Activated T-cell treated with anti-CD3 and anti-CD28 coated beads, Interleukin-2, amount 50 U/mL, for 72 hours (primary cell): ENCODE results near the gene GP9. TPM values are rescaled to one million over a fixed set of nuclear protein-coding genes. Genes with fewer than 3 reads are reported as not detected.

Source experiments
- ATAC-seq, 2 donors: fragments of 150-1000 bp; cut with Tn5 transposase; replicated peaks in 1 of 2; 2 replicates each; pipeline ENCODE4 v1.10.0; 2021; ENCODE audit warnings: moderate library complexity in 2 of 2, mild to moderate bottlenecking in 1 of 2
- DNase-seq, 2 donors: peaks; one replicate each; pipeline ENCODE4 v3.0.0; 2021 to 2022; ENCODE audit warnings: mixed read lengths in 1 of 2
- H3K27ac Mint-ChIP-seq: one replicate; pipeline ENCODE4 v1.8.0; 2022; ENCODE audit warnings: mild to moderate bottlenecking, moderate library complexity, mixed read lengths
- H3K27me3 Mint-ChIP-seq: one replicate; pipeline ENCODE4 v1.8.0; 2022; ENCODE audit warnings: low read depth, mixed read lengths
- H3K36me3 Mint-ChIP-seq, 2 donors: one replicate each; pipeline ENCODE4 v1.8.0; 2022; ENCODE audit warnings: mixed read lengths in 2 of 2, mild to moderate bottlenecking in 1 of 2; ENCODE audit not compliant: insufficient read depth in 2 of 2
- H3K4me1 Mint-ChIP-seq: one replicate; pipeline ENCODE4 v1.8.0; 2022; ENCODE audit warnings: low read depth, mixed read lengths
- H3K4me3 Mint-ChIP-seq, 2 donors: one replicate each; pipeline ENCODE4 v1.8.0; 2022; ENCODE audit warnings: mild to moderate bottlenecking in 2 of 2, mixed read lengths in 2 of 2, moderate library complexity in 2 of 2
- H3K9me3 Mint-ChIP-seq, 2 donors: one replicate each; pipeline ENCODE4 v1.8.0; 2022; ENCODE audit warnings: mixed read lengths in 2 of 2
- total RNA-seq, 2 donors: library from RNA; stranded (reverse); gene quantifications; one replicate each; pipeline ENCODE4 v1.2.3, GENCODE V29; 2022

The GP9 gene
- total RNA-seq, 2 donors from 2014 or later, result not detected

- ATAC-seq (no peak), DNase-seq (no peak)
- H3K4me3 Mint-ChIP-seq, result no peak overlapping the region
- H3K4me1 Mint-ChIP-seq, result peaks cover 15% of the 10 kb centered on the region
- no peaks in the 10 kb centered on the region for H3K27me3 Mint-ChIP-seq
- no peaks in the 10 kb centered on the region for H3K9me3 Mint-ChIP-seq
- H3K27ac Mint-ChIP-seq, result no peak overlapping the region
- no peaks in the 10 kb centered on the region for H3K36me3 Mint-ChIP-seq
Observed at GRCh38 chr3:129022114-129023007, 38.2 kb upstream of the GP9 start.

DNA sequence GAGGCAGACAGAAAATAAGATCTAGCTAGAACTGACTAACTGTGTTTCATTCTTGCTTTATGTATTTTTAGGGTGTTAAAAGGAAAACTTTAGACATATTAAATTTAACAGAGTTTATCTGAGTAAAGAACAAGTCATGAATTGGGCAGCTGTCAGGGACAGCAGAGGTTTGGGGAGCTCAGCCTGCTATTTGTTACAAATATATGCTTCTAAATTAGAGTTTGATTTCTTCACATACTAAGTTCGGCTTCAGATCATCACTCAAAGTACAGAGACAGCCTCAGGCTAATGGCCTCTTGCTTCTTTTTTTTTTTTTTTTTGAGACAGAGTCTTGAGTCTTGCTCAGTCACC, 37.6 kb upstream of the GP9 start:
- H3K36me3 Mint-ChIP-seq, result no peaks in the 10 kb centered on the region
- peaks cover 11% of the 10 kb centered on the region for H3K4me1 Mint-ChIP-seq
- no peaks in the 10 kb centered on the region for H3K27me3 Mint-ChIP-seq
- no peak overlapping the region for H3K27ac Mint-ChIP-seq
- no peak for ATAC-seq
- no peaks in the 10 kb centered on the region for H3K9me3 Mint-ChIP-seq
- DNase-seq, result no peak
- no peak overlapping the region for H3K4me3 Mint-ChIP-seq

DNA sequence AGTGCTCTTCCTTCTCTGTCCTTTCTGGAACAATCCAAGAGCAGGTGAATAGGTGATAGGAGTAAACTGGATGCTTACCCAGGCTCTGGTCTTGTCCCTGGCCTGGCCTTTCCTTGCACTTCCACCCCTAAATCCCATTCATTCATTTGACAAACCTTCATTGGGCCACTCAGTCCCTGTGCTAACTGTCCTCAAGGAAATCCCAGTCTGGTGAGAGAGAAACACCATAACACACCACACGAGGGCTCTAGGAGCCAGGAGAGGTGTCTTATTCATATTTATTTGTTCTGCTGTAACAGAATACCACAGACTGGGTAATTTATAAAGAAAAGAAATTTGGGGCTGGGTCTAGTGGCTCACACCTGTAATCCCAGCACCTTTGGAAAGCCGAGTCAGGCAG, 36.7 kb upstream of the GP9 start:
- DNase-seq, result no peak
- ATAC-seq, result no peak
- Mint-ChIP-seq H3K4me3 (no peak overlapping the region), H3K27ac (no peak overlapping the region), H3K4me1 (peaks cover 11% of the 10 kb centered on the region), H3K36me3 (no peaks in the 10 kb centered on the region), H3K27me3 (no peaks in the 10 kb centered on the region), H3K9me3 (no peaks in the 10 kb centered on the region)

DNA sequence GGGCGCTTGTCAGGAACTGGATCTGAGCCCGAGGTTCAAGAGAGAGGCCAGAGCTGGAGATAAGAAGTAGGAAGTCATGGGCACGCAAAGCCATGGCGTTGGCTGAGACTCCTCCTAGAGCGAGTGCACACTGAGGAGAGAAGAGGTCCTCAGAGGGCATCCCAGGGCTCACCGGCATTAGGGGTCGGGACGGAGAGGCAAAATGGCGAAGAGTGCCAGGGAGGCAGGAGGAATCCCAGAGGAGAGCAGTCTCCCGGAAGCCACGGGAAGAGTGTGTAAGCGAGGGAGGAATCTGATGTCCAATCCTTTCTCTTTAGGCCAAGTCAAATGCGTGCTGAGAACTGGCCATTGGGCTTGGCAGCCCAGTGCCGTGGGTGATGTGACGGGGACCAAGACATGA, 35.5 kb upstream of the GP9 start:
- Mint-ChIP-seq H3K9me3 (no peaks in the 10 kb centered on the region), H3K36me3 (no peaks in the 10 kb centered on the region), H3K4me3 (peak overlapping the region in 1 of 2 donors; percentile 3), H3K27me3 (no peaks in the 10 kb centered on the region), H3K27ac (no peak overlapping the region), H3K4me1 (peaks cover 11% of the 10 kb centered on the region)
- DNase-seq, result no peak
- no peak for ATAC-seq

- Mint-ChIP-seq H3K9me3 (no peaks in the 10 kb centered on the region), H3K36me3 (no peaks in the 10 kb centered on the region), H3K4me1 (peaks cover 11% of the 10 kb centered on the region), H3K27ac (no peak overlapping the region), H3K27me3 (no peaks in the 10 kb centered on the region), H3K4me3 (peak overlapping the region; percentile 83 to 84)
- ATAC-seq (no peak), DNase-seq (no peak)
Observed at GRCh38 chr3:129025691-129026435, 34.7 kb upstream of the GP9 start.

GRCh38 chr3:129026728-129027543, 33.6 kb upstream of the GP9 start:
- Mint-ChIP-seq H3K27ac (peak overlapping the region; percentile 66), H3K9me3 (no peaks in the 10 kb centered on the region), H3K4me3 (peak overlapping the region; percentile 83 to 84), H3K4me1 (peaks cover 11% of the 10 kb centered on the region), H3K27me3 (no peaks in the 10 kb centered on the region), H3K36me3 (no peaks in the 10 kb centered on the region)
- ATAC-seq (peak; percentile 99), DNase-seq (peak; percentile 94 to 95)

DNA sequence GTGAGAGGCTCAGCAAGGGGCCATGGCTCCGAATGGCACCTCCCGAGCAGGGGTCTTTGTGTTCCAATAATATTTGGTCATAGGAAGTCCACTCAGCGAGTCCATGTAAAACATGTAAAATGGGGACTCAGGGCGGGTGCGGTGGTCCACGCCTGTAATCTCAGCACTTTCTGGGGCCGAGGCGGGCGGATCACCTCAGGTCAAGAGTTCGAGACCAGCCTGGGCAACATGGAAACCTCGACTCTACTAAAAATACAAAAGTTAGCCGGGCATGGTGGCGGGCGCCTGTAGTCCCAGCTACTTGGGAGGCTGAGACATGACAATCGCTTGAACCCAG, 33.1 kb upstream of the GP9 start:
- peaks cover 11% of the 10 kb centered on the region for H3K4me1 Mint-ChIP-seq
- no peak for DNase-seq
- no peaks in the 10 kb centered on the region for H3K27me3 Mint-ChIP-seq
- H3K27ac Mint-ChIP-seq, result no peak overlapping the region
- peak overlapping the region; percentile 83 to 84 for H3K4me3 Mint-ChIP-seq
- no peaks in the 10 kb centered on the region for H3K9me3 Mint-ChIP-seq
- ATAC-seq, result no peak
- H3K36me3 Mint-ChIP-seq, result no peaks in the 10 kb centered on the region

DNA sequence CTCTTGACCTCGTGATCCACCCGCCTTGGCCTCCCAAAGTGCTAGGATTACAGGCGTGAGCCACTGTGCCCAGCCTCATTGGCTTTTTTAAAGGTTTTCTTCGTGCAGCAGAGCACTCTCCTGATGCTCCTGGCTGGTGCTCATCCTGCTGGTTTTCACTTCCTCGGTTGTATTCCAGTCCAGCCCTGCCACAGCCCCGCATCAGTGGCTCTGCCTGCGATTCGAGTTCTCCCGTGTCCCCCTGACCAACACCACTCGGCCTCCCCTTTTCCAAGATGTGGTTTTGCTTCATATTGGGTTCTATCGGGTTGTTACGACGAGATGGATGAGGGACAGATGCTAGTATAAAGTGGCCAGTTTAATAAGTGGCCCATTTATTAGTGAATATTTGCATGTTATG, 31.7 kb upstream of the GP9 start:
- no peaks in the 10 kb centered on the region for H3K9me3 Mint-ChIP-seq
- no peaks in the 10 kb centered on the region for H3K27me3 Mint-ChIP-seq
- no peak for DNase-seq
- no peak overlapping the region for H3K27ac Mint-ChIP-seq
- ATAC-seq, result no peak
- no peak overlapping the region for H3K4me3 Mint-ChIP-seq
- H3K36me3 Mint-ChIP-seq, result no peaks in the 10 kb centered on the region
- peaks cover 11% of the 10 kb centered on the region for H3K4me1 Mint-ChIP-seq

- H3K4me1 Mint-ChIP-seq, result peaks cover 11% of the 10 kb centered on the region
- no peaks in the 10 kb centered on the region for H3K36me3 Mint-ChIP-seq
- H3K27ac Mint-ChIP-seq, result no peak overlapping the region
- H3K9me3 Mint-ChIP-seq, result no peaks in the 10 kb centered on the region
- no peak overlapping the region for H3K4me3 Mint-ChIP-seq
- DNase-seq, result no peak
- H3K27me3 Mint-ChIP-seq, result no peaks in the 10 kb centered on the region
- no peak for ATAC-seq
Observed at GRCh38 chr3:129030611-129031010, 30.0 kb upstream of the GP9 start.

- ATAC-seq, result no peak
- H3K36me3 Mint-ChIP-seq, result no peaks in the 10 kb centered on the region
- peaks cover 4% of the 10 kb centered on the region for H3K4me1 Mint-ChIP-seq
- no peaks in the 10 kb centered on the region for H3K27me3 Mint-ChIP-seq
- H3K9me3 Mint-ChIP-seq, result no peaks in the 10 kb centered on the region
- H3K27ac Mint-ChIP-seq, result no peak overlapping the region
- H3K4me3 Mint-ChIP-seq, result no peak overlapping the region
- DNase-seq, result no peak
Observed at GRCh38 chr3:129031476-129032215, 28.9 kb upstream of the GP9 start.

- Mint-ChIP-seq H3K9me3 (no peaks in the 10 kb centered on the region), H3K4me3 (no peak overlapping the region), H3K4me1 (no peaks in the 10 kb centered on the region), H3K36me3 (no peaks in the 10 kb centered on the region), H3K27ac (no peak overlapping the region), H3K27me3 (no peaks in the 10 kb centered on the region)
- DNase-seq (no peak), ATAC-seq (no peak)
Observed at GRCh38 chr3:129032716-129033115, 27.9 kb upstream of the GP9 start.

DNA sequence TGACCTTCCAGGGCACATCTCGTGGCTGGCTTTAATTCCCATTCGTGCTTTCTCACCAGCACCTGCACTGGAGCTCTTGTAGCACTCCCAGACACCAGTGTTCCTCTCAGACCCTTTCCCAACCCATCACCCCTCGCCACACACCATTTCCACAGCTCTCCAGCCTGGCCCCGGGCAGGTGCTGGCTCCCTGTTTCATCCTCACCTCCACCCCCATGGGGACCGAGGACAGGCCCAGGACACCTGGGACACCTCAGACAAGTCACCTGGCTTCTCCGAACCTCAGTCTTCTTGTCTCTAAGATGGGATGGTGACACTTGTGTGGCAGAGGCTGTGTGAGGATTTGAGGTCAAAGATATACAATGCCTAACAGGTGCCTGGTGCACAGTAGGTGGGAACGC, 27.4 kb upstream of the GP9 start:
- no peaks in the 10 kb centered on the region for H3K27me3 Mint-ChIP-seq

More for the DNA sequence above, 27.4 kb upstream of the GP9 start:
- ATAC-seq (no peak), DNase-seq (no peak)
- H3K4me3 Mint-ChIP-seq, result no peak overlapping the region
- no peak overlapping the region for H3K27ac Mint-ChIP-seq
- no peaks in the 10 kb centered on the region for H3K9me3 Mint-ChIP-seq
- H3K4me1 Mint-ChIP-seq, result no peaks in the 10 kb centered on the region
- H3K36me3 Mint-ChIP-seq, result no peaks in the 10 kb centered on the region
